ENCODE measurements around the gene DCHS1.

The DCHS1 gene

GRCh38 chr11:6636480-6636879 lies 19.1 kb downstream of the DCHS1 start:
- H4K8ac ChIP-seq (ENCODE audit: low read depth, low read length), result no peak overlapping the region
- H2BK12ac ChIP-seq (ENCODE audit: low read length), result no peak overlapping the region
- H3K18ac ChIP-seq (ENCODE audit: low read length), result no peak overlapping the region
- H3K9ac ChIP-seq (ENCODE audit: low read length), result no peak overlapping the region
- H3K27me3 ChIP-seq (ENCODE audit: insufficient read depth, low read length), result peaks cover 3% of the 10 kb centered on the region
- no peak overlapping the region for H4K91ac ChIP-seq (ENCODE audit: low read depth, low read length)
- no peak overlapping the region for H3K4me2 ChIP-seq (ENCODE audit: low read length)
- no peak overlapping the region for H3K27ac ChIP-seq (ENCODE audit: low read depth, low read length)
- no peak overlapping the region for H2BK5ac ChIP-seq (ENCODE audit: low read depth, low read length, poor library complexity)
- no peaks in the 10 kb centered on the region for H3K79me1 ChIP-seq (ENCODE audit: low read length)
- H3K23ac ChIP-seq (ENCODE audit: low read length), result no peak overlapping the region
- DNase-seq, result no peak
- H2AK5ac ChIP-seq (ENCODE audit: low read length), result no peak overlapping the region
- H3K14ac ChIP-seq (ENCODE audit: low read length), result no peak overlapping the region
- H3K79me2 ChIP-seq (ENCODE audit: control insufficient read depth, insufficient read depth, low read length, poor library complexity), result no peaks in the 10 kb centered on the region
- WGBS (ENCODE audit: extremely low coverage, insufficient coverage, insufficient read length), result no CpG with 5 or more reads among the region's 3 CpGs
- no peak overlapping the region for H3K4ac ChIP-seq (ENCODE audit: low read depth, low read length)
- H3K9me3 ChIP-seq (ENCODE audit: insufficient read depth, low read depth, low read length), result peaks cover 12% of the 10 kb centered on the region
- H4K12ac ChIP-seq (ENCODE audit: low read depth, low read length), result no peak overlapping the region
- H2AFZ ChIP-seq (ENCODE audit: insufficient read depth, low read length, poor library complexity), result no peak overlapping the region
- H3K4me1 ChIP-seq (ENCODE audit: control insufficient read depth in 1 of 2, insufficient read depth in 2 of 2, low read length in 2 of 2), result peaks cover 5 to 10% of the 10 kb centered on the region in 2 experiments
- no peak overlapping the region for H2BK120ac ChIP-seq (ENCODE audit: insufficient read depth, low read length, poor library complexity)
- peaks cover 2 to 3% of the 10 kb centered on the region in 2 experiments for H3K36me3 ChIP-seq (ENCODE audit: control insufficient read depth in 1 of 2, insufficient read depth in 2 of 2, low read length in 2 of 2)
- H3K4me3 ChIP-seq (ENCODE audit: low read depth, low read length), result no peak overlapping the region

- Histone ChIP-seq H2BK120ac (ENCODE audit: insufficient read depth, low read length, poor library complexity) (no peak overlapping the region), H4K8ac (ENCODE audit: low read depth, low read length) (no peak overlapping the region), H3K27ac (ENCODE audit: low read depth, low read length) (no peak overlapping the region), H3K4me1 (ENCODE audit: control insufficient read depth in 1 of 2, insufficient read depth in 2 of 2, low read length in 2 of 2) (peaks cover 10 to 15% of the 10 kb centered on the region in 2 experiments), H3K4me2 (ENCODE audit: low read length) (no peak overlapping the region), H2BK5ac (ENCODE audit: low read depth, low read length, poor library complexity) (no peak overlapping the region), H3K9ac (ENCODE audit: low read length) (no peak overlapping the region), H2BK12ac (ENCODE audit: low read length) (no peak overlapping the region), H3K79me1 (ENCODE audit: low read length) (no peaks in the 10 kb centered on the region), H4K91ac (ENCODE audit: low read depth, low read length) (no peak overlapping the region), H3K79me2 (ENCODE audit: control insufficient read depth, insufficient read depth, low read length, poor library complexity) (no peaks in the 10 kb centered on the region), H3K4ac (ENCODE audit: low read depth, low read length) (no peak overlapping the region), H3K4me3 (ENCODE audit: low read depth, low read length) (no peak overlapping the region), H2AK5ac (ENCODE audit: low read length) (no peak overlapping the region), H3K36me3 (ENCODE audit: control insufficient read depth in 1 of 2, insufficient read depth in 2 of 2, low read length in 2 of 2) (peaks cover 2 to 3% of the 10 kb centered on the region in 2 experiments), H4K12ac (ENCODE audit: low read depth, low read length) (no peak overlapping the region), H3K27me3 (ENCODE audit: insufficient read depth, low read length) (peaks cover 15% of the 10 kb centered on the region), H3K18ac (ENCODE audit: low read length) (no peak overlapping the region), H2AFZ (ENCODE audit: insufficient read depth, low read length, poor library complexity) (no peak overlapping the region), H3K23ac (ENCODE audit: low read length) (no peak overlapping the region), H3K14ac (ENCODE audit: low read length) (no peak overlapping the region), H3K9me3 (ENCODE audit: insufficient read depth, low read depth, low read length) (peaks cover 15% of the 10 kb centered on the region)
- DNase-seq, result no peak
- WGBS (ENCODE audit: extremely low coverage, insufficient coverage, insufficient read length), result no CpG with 5 or more reads among the region's 10 CpGs
Measured at GRCh38 chr11:6635082-6635932, 20.3 kb downstream of the DCHS1 start.

- Histone ChIP-seq H3K36me3 (ENCODE audit: control insufficient read depth in 1 of 2, insufficient read depth in 2 of 2, low read length in 2 of 2) (peaks cover 2 to 3% of the 10 kb centered on the region in 2 experiments), H3K27ac (ENCODE audit: low read depth, low read length) (no peak overlapping the region), H4K91ac (ENCODE audit: low read depth, low read length) (no peak overlapping the region), H4K12ac (ENCODE audit: low read depth, low read length) (no peak overlapping the region), H3K9ac (ENCODE audit: low read length) (no peak overlapping the region), H3K14ac (ENCODE audit: low read length) (no peak overlapping the region), H3K23ac (ENCODE audit: low read length) (no peak overlapping the region), H4K8ac (ENCODE audit: low read depth, low read length) (no peak overlapping the region), H3K4me1 (ENCODE audit: control insufficient read depth in 1 of 2, insufficient read depth in 2 of 2, low read length in 2 of 2) (peaks cover 11 to 20% of the 10 kb centered on the region in 2 experiments), H2AFZ (ENCODE audit: insufficient read depth, low read length, poor library complexity) (no peak overlapping the region), H3K4me2 (ENCODE audit: low read length) (no peak overlapping the region), H3K79me1 (ENCODE audit: low read length) (no peaks in the 10 kb centered on the region), H3K18ac (ENCODE audit: low read length) (no peak overlapping the region), H2BK12ac (ENCODE audit: low read length) (no peak overlapping the region), H3K4ac (ENCODE audit: low read depth, low read length) (no peak overlapping the region), H3K9me3 (ENCODE audit: insufficient read depth, low read depth, low read length) (peaks cover 18% of the 10 kb centered on the region), H3K4me3 (ENCODE audit: low read depth, low read length) (no peak overlapping the region), H2BK5ac (ENCODE audit: low read depth, low read length, poor library complexity) (no peak overlapping the region), H3K27me3 (ENCODE audit: insufficient read depth, low read length) (peaks cover 21% of the 10 kb centered on the region), H2AK5ac (ENCODE audit: low read length) (no peak overlapping the region), H2BK120ac (ENCODE audit: insufficient read depth, low read length, poor library complexity) (no peak overlapping the region), H3K79me2 (ENCODE audit: control insufficient read depth, insufficient read depth, low read length, poor library complexity) (no peaks in the 10 kb centered on the region)
- no peak for DNase-seq
- WGBS (ENCODE audit: extremely low coverage, insufficient coverage, insufficient read length), result no CpG with 5 or more reads among the region's 1 CpG
Measured at GRCh38 chr11:6634534-6634933, 21.1 kb downstream of the DCHS1 start.

- Histone ChIP-seq H2BK120ac (ENCODE audit: insufficient read depth, low read length, poor library complexity) (no peak overlapping the region), H2BK5ac (ENCODE audit: low read depth, low read length, poor library complexity) (no peak overlapping the region), H3K9me3 (ENCODE audit: insufficient read depth, low read depth, low read length) (peaks cover 18% of the 10 kb centered on the region), H3K9ac (ENCODE audit: low read length) (no peak overlapping the region), H3K23ac (ENCODE audit: low read length) (no peak overlapping the region), H3K4me3 (ENCODE audit: low read depth, low read length) (no peak overlapping the region), H3K36me3 (ENCODE audit: control insufficient read depth in 1 of 2, insufficient read depth in 2 of 2, low read length in 2 of 2) (peaks cover 2 to 3% of the 10 kb centered on the region in 2 experiments), H2AK5ac (ENCODE audit: low read length) (no peak overlapping the region), H2AFZ (ENCODE audit: insufficient read depth, low read length, poor library complexity) (no peak overlapping the region), H3K18ac (ENCODE audit: low read length) (no peak overlapping the region), H3K79me1 (ENCODE audit: low read length) (no peaks in the 10 kb centered on the region), H3K27me3 (ENCODE audit: insufficient read depth, low read length) (peaks cover 24% of the 10 kb centered on the region), H3K4me2 (ENCODE audit: low read length) (no peak overlapping the region), H2BK12ac (ENCODE audit: low read length) (no peak overlapping the region), H3K79me2 (ENCODE audit: control insufficient read depth, insufficient read depth, low read length, poor library complexity) (no peaks in the 10 kb centered on the region), H4K12ac (ENCODE audit: low read depth, low read length) (no peak overlapping the region), H3K27ac (ENCODE audit: low read depth, low read length) (no peak overlapping the region), H4K8ac (ENCODE audit: low read depth, low read length) (no peak overlapping the region), H4K91ac (ENCODE audit: low read depth, low read length) (no peak overlapping the region), H3K14ac (ENCODE audit: low read length) (no peak overlapping the region), H3K4ac (ENCODE audit: low read depth, low read length) (no peak overlapping the region), H3K4me1 (ENCODE audit: control insufficient read depth in 1 of 2, insufficient read depth in 2 of 2, low read length in 2 of 2) (peaks cover 11 to 20% of the 10 kb centered on the region in 2 experiments)
- no peak for DNase-seq
- WGBS (ENCODE audit: extremely low coverage, insufficient coverage, insufficient read length), result no CpG with 5 or more reads among the region's 16 CpGs
Measured at GRCh38 chr11:6633422-6634408, 21.9 kb downstream of the DCHS1 start.

Measured in trophoblast cell (in vitro differentiated cells and primary cell).